ENCODE results near the gene P3H1. TPM values are rescaled to one million over a fixed set of nuclear protein-coding genes. Genes with fewer than 3 reads are reported as not detected.
A peak's percentile ranks its signal among the peaks of the same experiment; 100 is the strongest.

Gene P3H1
- total RNA-seq, 1 experiment from 2014 or later: 28.3 TPM

- Histone ChIP-seq H2AFZ (ENCODE audit: low read length) (peak overlapping the region; percentile 91), H3K9me2 (replicated peaks; ENCODE audit: low read length) (no peaks in the 10 kb centered on the region), H3K4me3 (ENCODE audit: low read length) (peak overlapping the region; percentile 89), H3K36me3 (ENCODE audit: low read depth, low read length) (peaks cover 3% of the 10 kb centered on the region; the same call in 1 of the 2 replicates), H3K4me2 (ENCODE audit: low read length) (peak overlapping the region; percentile 93), H3K27me3 (ENCODE audit: low read length) (no peaks in the 10 kb centered on the region), H3K4me1 (ENCODE audit: insufficient read depth, low read length) (peaks cover 22% of the 10 kb centered on the region), H3K9ac (ENCODE audit: low read length) (peak overlapping the region; percentile 93), H4K20me1 (ENCODE audit: low read length) (peaks cover 6% of the 10 kb centered on the region; the same call in 1 of the 2 replicates), H3K27ac (ENCODE audit: low read length) (no peak overlapping the region), H3K79me2 (ENCODE audit: low read length) (peaks cover 75% of the 10 kb centered on the region), H3K9me3 (ENCODE audit: low read length) (no peaks in the 10 kb centered on the region), H3F3A (ENCODE audit: low read length, unreplicated experiment) (no peaks in the 10 kb centered on the region)
- TF ChIP-seq EZH2phosphoT487 (IDR thresholded peaks at IDR 0.05; ENCODE audit: borderline replicate concordance, low read length) (no peak), EZH2 (IDR thresholded peaks at IDR 0.05; ENCODE audit: low read length, unreplicated experiment) (no peak), CTCF (conservative IDR thresholded peaks at IDR 0.05; ENCODE audit: low read depth, low read length) (no peak)
- CTCF ChIA-PET: interaction anchor here (2.0 kb wide), 1 partner anchor 306 kb away, joined by 8 read pairs; no protein-coding TSS in a partner anchor
- intact Hi-C loops (cut with micrococcal nuclease): loop anchor here (5.0 to 10.0 kb wide), 3 partner anchors 50 to 433 kb away; partner anchors contain the start of genes ERMAP, FOXJ3 and SVBP
- peak; percentile 15 for DNase-seq
- ATAC-seq: peak; percentile 18
- BruUV-seq (replicated peaks): no TSS peak
- POLR2A ChIA-PET (ENCODE audit: unreplicated experiment): interaction anchor here (0.6 to 0.7 kb wide), 4 partner anchors 12 to 306 kb away, joined by 3 to 5 read pairs (median 4); no protein-coding TSS in a partner anchor
These were observed 727 bp upstream of the P3H1 start for GRCh38 chr1:42767510-42768000.

- Histone ChIP-seq H3K27me3 (ENCODE audit: low read length) (no peaks in the 10 kb centered on the region), H3K9ac (ENCODE audit: low read length) (peak overlapping the region; percentile 37), H3K4me2 (ENCODE audit: low read length) (peak overlapping the region; percentile 78), H4K20me1 (ENCODE audit: low read length) (peaks cover 6% of the 10 kb centered on the region; the same call in 1 of the 2 replicates), H3K79me2 (ENCODE audit: low read length) (peaks cover 63% of the 10 kb centered on the region), H3K4me1 (ENCODE audit: insufficient read depth, low read length) (peaks cover 22% of the 10 kb centered on the region), H3F3A (ENCODE audit: low read length, unreplicated experiment) (no peaks in the 10 kb centered on the region), H3K9me3 (ENCODE audit: low read length) (no peaks in the 10 kb centered on the region), H3K27ac (ENCODE audit: low read length) (no peak overlapping the region), H3K9me2 (replicated peaks; ENCODE audit: low read length) (no peaks in the 10 kb centered on the region), H2AFZ (ENCODE audit: low read length) (peak overlapping the region; percentile 96), H3K36me3 (ENCODE audit: low read depth, low read length) (0 out of 2 replicates have a peak, but pooled peaks cover 3% of the 10 kb centered on the region), H3K4me3 (ENCODE audit: low read length) (peak overlapping the region; percentile 89)
- TF ChIP-seq EZH2 (IDR thresholded peaks at IDR 0.05; ENCODE audit: low read length, unreplicated experiment) (no peak), EZH2phosphoT487 (IDR thresholded peaks at IDR 0.05; ENCODE audit: borderline replicate concordance, low read length) (no peak), CTCF (conservative IDR thresholded peaks at IDR 0.05; ENCODE audit: low read depth, low read length) (peak; percentile 67)
- ATAC-seq: peak; percentile 34
- peak; percentile 70 for DNase-seq
- BruUV-seq (replicated peaks): no TSS peak
- CTCF ChIA-PET: interaction anchor here (0.5 to 2.0 kb wide), 8 partner anchors 13 to 965 kb away, joined by 3 to 14 read pairs (median 4); no protein-coding TSS in a partner anchor
- POLR2A ChIA-PET (ENCODE audit: unreplicated experiment): interaction anchor here (0.5 to 0.6 kb wide), 5 partner anchors 53 to 1251 kb away, joined by 3 to 5 read pairs (median 3); no protein-coding TSS in a partner anchor
- intact Hi-C loops (cut with micrococcal nuclease): loop anchor here (1.0 to 10.0 kb wide), 4 partner anchors 51 to 431 kb away; partner anchors contain the start of genes ERMAP, FOXJ3 and SVBP
These were observed 742 bp downstream of the P3H1 start for GRCh38 chr1:42765832-42766740.
